OCI-LY7 (cell line): Measurements from ENCODE around the gene INKA2. TPM values are rescaled to one million over a fixed set of nuclear protein-coding genes. Genes with fewer than 3 reads are reported as not detected.

Experiments used
- BruUV-seq: library from RNA; stranded (reverse); fragments of 400-500 nt; replicated peaks from 2 replicates; lab custom pipeline; 2021; lab: Mats Ljungman, UMichigan
- CTCF ChIA-PET: fragments of 300-600 bp; sonication (Branson Sonifier 250); formaldehyde crosslinking; loops from one replicate; lab custom pipeline; 2022; ENCODE audit warnings: antibody characterized with exemption; ENCODE audit not compliant: unreplicated experiment; lab: Charles Lee
- POLR2A ChIA-PET: fragments of 300-600 bp; sonication (Branson Sonifier 250); formaldehyde crosslinking; loops from one replicate; lab custom pipeline; 2022; ENCODE audit warnings: antibody characterized with exemption; lab: Charles Lee
- DNase-seq: peaks from one replicate; pipeline ENCODE4 v3.0.0-alpha.2; 2015; ENCODE audit warnings: low spot score
- H2AFZ ChIP-seq: fragments of 200-600 bp; sonication (generic), shearing (Covaris generic); 2 replicates; pipeline ENCODE4 v1.6.1; 2014; ENCODE audit warnings: mild to moderate bottlenecking, antibody characterized with exemption, low read length, moderate library complexity
- H3K27ac ChIP-seq: fragments of 200-600 bp; sonication (generic); 2 replicates; pipeline ENCODE4 v1.5.1; 2014; ENCODE audit warnings: mixed run types, low read depth, mild to moderate bottlenecking, moderate library complexity, low read length, inconsistent platforms; ENCODE audit not compliant: poor library complexity, severe bottlenecking
- H3K36me3 ChIP-seq: fragments of 200-600 bp; sonication (generic); 2 replicates; pipeline ENCODE4 v1.6.1; 2014; ENCODE audit warnings: mild to moderate bottlenecking, antibody characterized with exemption, low read length, moderate library complexity, mixed read lengths; ENCODE audit not compliant: insufficient read depth
- H3K4me1 ChIP-seq: fragments of 200-600 bp; sonication (generic); 2 replicates; pipeline ENCODE4 v1.5.1; 2014; ENCODE audit warnings: mild to moderate bottlenecking, low read length; ENCODE audit not compliant: insufficient read depth, poor library complexity, severe bottlenecking
- H3K4me2 ChIP-seq: fragments of 200-600 bp; sonication (generic); 2 replicates; pipeline ENCODE4 v1.6.1; 2014; ENCODE audit warnings: mild to moderate bottlenecking, low read length
- H3K4me3 ChIP-seq: fragments of 200-600 bp; sonication (generic); 2 replicates; pipeline ENCODE4 v1.5.1; 2014; ENCODE audit warnings: mild to moderate bottlenecking, low read depth, low read length; ENCODE audit not compliant: poor library complexity, severe bottlenecking
- H3K79me2 ChIP-seq: fragments of 200-600 bp; sonication (generic); 2 replicates; pipeline ENCODE4 v1.6.1; 2016; ENCODE audit warnings: low read depth, mild to moderate bottlenecking, low read length, moderate library complexity, mixed read lengths; ENCODE audit not compliant: insufficient read depth
- H3K9me2 ChIP-seq: fragments of 200-600 bp; sonication (generic); 2 replicates; pipeline ENCODE4 v1.6.1; 2016; ENCODE audit warnings: mild to moderate bottlenecking, low read length, mixed read lengths; ENCODE audit not compliant: insufficient read depth
- H3K9me3 ChIP-seq: fragments of 200-600 bp; sonication (generic); 2 replicates; pipeline ENCODE4 v1.6.1; 2014; ENCODE audit warnings: mild to moderate bottlenecking, mixed run types, low read length, mixed read lengths
- H4K20me1 ChIP-seq: fragments of 200-600 bp; sonication (generic); 2 replicates; pipeline ENCODE4 v1.6.1; 2014; ENCODE audit warnings: mild to moderate bottlenecking, antibody characterized with exemption, low read length, moderate library complexity, mixed read lengths; ENCODE audit not compliant: insufficient read depth
- CTCF ChIP-seq: fragments of 200-600 bp; sonication (generic); conservative IDR thresholded peaks from 2 replicates; pipeline ENCODE4 v1.5.1; 2014; ENCODE audit warnings: mild to moderate bottlenecking, antibody characterized with exemption, low read length, moderate library complexity, mixed read lengths
- EZH2phosphoT487 ChIP-seq: fragments of 200-600 bp; sonication (generic); IDR thresholded peaks from 2 replicates; pipeline ENCODE4 v1.6.1; 2018; ENCODE audit warnings: low read depth, borderline replicate concordance, mild to moderate bottlenecking, mixed run types, antibody characterized with exemption, low read length, moderate library complexity, mixed read lengths
- intact Hi-C: fragments of 100-400 bp; cut with micrococcal nuclease; formaldehyde crosslinking; loops from one replicate; pipeline ENCODE4 v1.10.0; 2022; ENCODE audit not compliant: unreplicated experiment
- total RNA-seq, 2 experiments: library from RNA; depleted of rRNA in 1 of 2; stranded (reverse); fragments of >200 nt in 1 of 2; shearing (Covaris generic) in 1 of 2; gene quantifications; 2 replicates each; pipeline ENCODE4 v1.2.3, GENCODE V29; 2014 to 2022

Gene INKA2
- total RNA-seq, 2 experiments from 2014 or later: 3.9 to 10.8 TPM

- Histone ChIP-seq H3K27ac (no peak overlapping the region), H3K4me2 (no peak overlapping the region), H3K36me3 (peaks cover 81% of the 10 kb centered on the region), H3K9me3 (no peaks in the 10 kb centered on the region), H3K9me2 (no peaks in the 10 kb centered on the region), H3K79me2 (peaks cover 31% of the 10 kb centered on the region; the same call in 1 of the 2 replicates), H3K4me3 (no peak overlapping the region), H3K4me1 (no peaks in the 10 kb centered on the region), H2AFZ (no peak overlapping the region), H4K20me1 (peaks cover 19% of the 10 kb centered on the region)
- POLR2A ChIA-PET: interaction anchor here (0.8 to 1.9 kb wide), 9 partner anchors 7 to 282 kb away, joined by 3 to 9 read pairs (median 5); no protein-coding TSS in a partner anchor
- TF ChIP-seq CTCF (no peak), EZH2phosphoT487 (no peak)
- no peak for DNase-seq
- BruUV-seq: no TSS peak
- CTCF ChIA-PET: interaction anchor here (1.0 to 1.6 kb wide), 2 partner anchors 260 to 286 kb away, joined by 3 to 6 read pairs; no protein-coding TSS in a partner anchor
- intact Hi-C loops: loop anchor here (2.0 kb wide), 1 partner anchor 51 kb away; no protein-coding TSS in a partner anchor
Measured at GRCh38 chr1:111768023-111768422, 28.8 kb upstream of the INKA2 start.

- BruUV-seq: no TSS peak
Measured at GRCh38 chr1:111762332-111762731, 23.1 kb upstream of the INKA2 start.

More at GRCh38 chr1:111762332-111762731, 23.1 kb upstream of the INKA2 start:
- H4K20me1 ChIP-seq: peaks cover 1% of the 10 kb centered on the region; the same call in 1 of the 2 replicates
- ChIA-PET CTCF (no interaction called here), POLR2A (no interaction called here)
- H3K9me3 ChIP-seq: no peaks in the 10 kb centered on the region
- H2AFZ ChIP-seq: no peak overlapping the region
- peaks cover 10% of the 10 kb centered on the region for H3K4me1 ChIP-seq
- peaks cover 97% of the 10 kb centered on the region for H3K36me3 ChIP-seq
- H3K4me2 ChIP-seq: no peak overlapping the region
- H3K4me3 ChIP-seq: no peak overlapping the region
- no peak for DNase-seq
- TF ChIP-seq CTCF (no peak), EZH2phosphoT487 (no peak)
- no peak overlapping the region for H3K27ac ChIP-seq
- H3K9me2 ChIP-seq: no peaks in the 10 kb centered on the region
- intact Hi-C loops: no loop called here
- peaks cover 38% of the 10 kb centered on the region for H3K79me2 ChIP-seq
